MM.1S (cell line): ENCODE data around the gene PHACTR4.

Experiments used
- EZH2 ChIP-seq: fragments of 300-600 bp; sonication (generic); optimal IDR thresholded peaks from 2 replicates; pipeline ENCODE3; 2017; ENCODE audit warnings: low read depth, mild to moderate bottlenecking, antibody characterized with exemption, low read length, mixed read lengths
- EZH2phosphoT487 ChIP-seq: fragments of 300-600 bp; sonication (generic); IDR thresholded peaks from 2 replicates; pipeline ENCODE4 v1.6.1; 2018; ENCODE audit warnings: antibody characterized with exemption, low read length
- TF ChIP-seq, protein P1 (sequence below): fragments of 300-600 bp; sonication (generic); IDR thresholded peaks from 2 replicates; pipeline ENCODE4 v1.5.1; 2016; ENCODE audit warnings: antibody characterized with exemption, low read length, mixed read lengths

DNA sequence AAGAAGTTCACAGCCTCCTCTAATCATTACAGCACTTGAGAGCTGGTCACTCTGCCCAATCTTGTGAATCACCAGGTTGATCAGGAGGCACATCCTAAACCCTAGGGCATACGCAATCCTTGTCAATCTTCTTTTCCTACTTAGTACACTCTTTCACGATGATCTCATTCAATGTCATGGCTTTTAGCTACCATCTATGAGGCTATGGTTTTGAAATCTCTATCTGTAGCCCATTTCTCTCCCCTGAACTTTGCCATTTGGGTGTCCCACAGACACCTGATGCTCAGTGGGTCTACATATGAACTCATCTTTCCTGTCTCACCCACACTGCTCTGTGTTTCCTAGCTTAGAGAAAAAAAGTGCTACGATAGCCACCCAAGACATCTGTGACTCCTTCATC, 42.6 kb upstream of the PHACTR4 start:
- TF ChIP-seq, protein P1, sequence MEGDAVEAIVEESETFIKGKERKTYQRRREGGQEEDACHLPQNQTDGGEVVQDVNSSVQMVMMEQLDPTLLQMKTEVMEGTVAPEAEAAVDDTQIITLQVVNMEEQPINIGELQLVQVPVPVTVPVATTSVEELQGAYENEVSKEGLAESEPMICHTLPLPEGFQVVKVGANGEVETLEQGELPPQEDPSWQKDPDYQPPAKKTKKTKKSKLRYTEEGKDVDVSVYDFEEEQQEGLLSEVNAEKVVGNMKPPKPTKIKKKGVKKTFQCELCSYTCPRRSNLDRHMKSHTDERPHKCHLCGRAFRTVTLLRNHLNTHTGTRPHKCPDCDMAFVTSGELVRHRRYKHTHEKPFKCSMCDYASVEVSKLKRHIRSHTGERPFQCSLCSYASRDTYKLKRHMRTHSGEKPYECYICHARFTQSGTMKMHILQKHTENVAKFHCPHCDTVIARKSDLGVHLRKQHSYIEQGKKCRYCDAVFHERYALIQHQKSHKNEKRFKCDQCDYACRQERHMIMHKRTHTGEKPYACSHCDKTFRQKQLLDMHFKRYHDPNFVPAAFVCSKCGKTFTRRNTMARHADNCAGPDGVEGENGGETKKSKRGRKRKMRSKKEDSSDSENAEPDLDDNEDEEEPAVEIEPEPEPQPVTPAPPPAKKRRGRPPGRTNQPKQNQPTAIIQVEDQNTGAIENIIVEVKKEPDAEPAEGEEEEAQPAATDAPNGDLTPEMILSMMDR, result no peak
- no peak for TF ChIP-seq EZH2
- TF ChIP-seq EZH2phosphoT487, result no peak
